Tongue (tissue), 2 donors: ENCODE data around the gene ME1. TPM values are rescaled to one million over a fixed set of nuclear protein-coding genes. Genes with fewer than 3 reads are reported as not detected.
"Not testable (repeated sequence)": the region's sequence is repeated elsewhere in the genome, so short reads cannot be mapped to it uniquely, and the experiment has no call there.

ENCODE experiments used
- DNase-seq: peaks from one replicate; pipeline ENCODE4 v3.0.0-alpha.2; 2015
- total RNA-seq: library from RNA; depleted of rRNA; stranded (reverse); fragments of >200 nt; gene quantifications from one replicate; pipeline ENCODE4 v1.2.3, GENCODE V29; 2014

The ME1 gene
- 4.0 TPM for total RNA-seq

GRCh38 chr6:83430611-83431544 is at the start of gene ME1:
TSS of gene ME1 (minus strand) at chr6:83431051. CDS start at chr6:83430954, 97 bp downstream.
- peak; percentile 70 for DNase-seq

- DNase-seq, result no peak
Observed at GRCh38 chr6:83480470-83480869, 49.6 kb upstream of the ME1 start.

GRCh38 chr6:83479389-83479788 is 48.5 kb upstream of the ME1 start:
- no peak for DNase-seq

GRCh38 chr6:83476971-83477370 is 46.1 kb upstream of the ME1 start:
- no peak for DNase-seq

GRCh38 chr6:83474309-83474708 is 43.5 kb upstream of the ME1 start:
- peak; percentile 65 for DNase-seq

GRCh38 chr6:83472767-83473166 is 41.9 kb upstream of the ME1 start:
- DNase-seq, result no peak

GRCh38 chr6:83470587-83470986 is 39.7 kb upstream of the ME1 start:
- DNase-seq, result no peak

- no peak for DNase-seq
Observed at GRCh38 chr6:83470001-83470400, 39.1 kb upstream of the ME1 start.

GRCh38 chr6:83467620-83468036 is 36.8 kb upstream of the ME1 start:
- DNase-seq, result no peak

GRCh38 chr6:83466328-83466727 is 35.5 kb upstream of the ME1 start:
- DNase-seq, result no peak

GRCh38 chr6:83464381-83465140 is 33.7 kb upstream of the ME1 start:
- no peak for DNase-seq

- peak; percentile 72 for DNase-seq
Observed at GRCh38 chr6:83463886-83464285, 33.0 kb upstream of the ME1 start.

GRCh38 chr6:83462524-83462923 is 31.7 kb upstream of the ME1 start:
- DNase-seq, result no peak

GRCh38 chr6:83461438-83461837 is 30.6 kb upstream of the ME1 start:
- DNase-seq, result no peak

- no peak for DNase-seq
Observed at GRCh38 chr6:83459663-83460062, 28.8 kb upstream of the ME1 start.

GRCh38 chr6:83450015-83450414 is 19.2 kb upstream of the ME1 start:
- DNase-seq, result not testable (repeated sequence)

GRCh38 chr6:83444086-83444699 is 13.3 kb upstream of the ME1 start:
- DNase-seq, result not testable (repeated sequence)

GRCh38 chr6:83443516-83443915 is 12.7 kb upstream of the ME1 start:
- DNase-seq, result no peak

GRCh38 chr6:83442752-83443151 is 11.9 kb upstream of the ME1 start:
- no peak for DNase-seq

GRCh38 chr6:83439201-83439600 is 8.3 kb upstream of the ME1 start:
- DNase-seq, result peak; percentile 8

- no peak for DNase-seq
Observed at GRCh38 chr6:83436674-83437073, 5.8 kb upstream of the ME1 start.

GRCh38 chr6:83433177-83433576 is 2.3 kb upstream of the ME1 start:
- no peak for DNase-seq

GRCh38 chr6:83432636-83433035 is 1.8 kb upstream of the ME1 start:
- peak; percentile 10 for DNase-seq
